ENCODE data around the gene ZC3H12D.
A peak's percentile ranks its signal among the peaks of the same experiment; 100 is the strongest.

ZC3H12D gene

DNA sequence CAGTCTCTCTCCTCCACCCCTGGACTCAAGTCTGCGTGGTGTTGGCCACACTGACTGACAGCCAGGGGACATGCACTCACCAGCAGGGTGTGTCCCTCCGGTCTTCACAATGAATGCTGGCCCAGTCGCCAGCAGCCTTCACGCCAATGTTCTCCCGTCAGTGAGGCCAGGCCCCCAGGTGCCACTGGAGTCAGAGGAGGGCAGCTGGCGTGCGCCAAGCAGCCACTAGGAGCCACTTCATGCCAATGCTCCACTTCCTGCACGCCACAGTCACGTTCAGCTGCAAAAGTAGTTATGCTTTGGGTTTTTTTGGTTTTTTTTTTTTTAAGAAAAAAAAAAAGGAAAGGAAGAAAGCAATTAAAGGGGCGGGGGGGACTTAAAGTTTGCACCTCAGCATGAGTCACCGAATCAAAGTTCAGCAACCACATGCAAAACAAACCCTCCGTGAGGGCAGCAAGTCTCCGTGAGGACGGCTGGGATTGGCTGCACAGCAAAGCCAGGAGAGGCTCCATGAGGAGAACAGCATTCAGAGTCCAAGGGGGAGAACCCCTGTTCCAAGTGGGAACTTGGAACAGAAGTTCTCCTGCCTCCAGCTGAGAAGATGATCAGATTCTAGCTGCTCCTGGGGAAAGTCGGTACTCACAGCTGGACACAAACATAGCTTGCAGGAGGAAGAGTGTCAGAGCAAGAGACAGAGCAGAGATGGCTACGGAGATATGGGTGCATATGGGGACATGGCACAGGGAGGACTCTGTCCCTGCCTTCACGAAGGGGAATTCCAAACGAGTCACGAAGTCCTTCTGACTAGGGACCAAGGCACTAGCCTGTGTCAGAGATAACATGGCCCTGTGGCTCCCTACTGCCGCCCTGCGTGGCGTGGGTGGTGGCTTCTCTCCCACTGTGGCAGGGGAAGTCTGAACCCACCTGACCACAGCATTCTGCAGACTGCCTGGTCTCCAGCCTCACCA, at the start of gene ZC3H12D:
Gene ZC3H12D, minus strand, starts transcription at position 282 of the 968 bp plus-strand sequence. CDS start 10,471 bp downstream, outside the sequence.
- Histone ChIP-seq H3K9me3 (ENCODE audit: insufficient read depth, low read length, severe bottlenecking) (no peaks in the 10 kb centered on the region), H3K27me3 (ENCODE audit: insufficient read depth, low read length, poor library complexity) (no peaks in the 10 kb centered on the region), H3K27ac (ENCODE audit: low read length) (peak within 1 kb of the TSS; percentile 45), H3K36me3 (ENCODE audit: insufficient read depth, low read length) (no peaks in the 10 kb centered on the region), H3K79me2 (ENCODE audit: insufficient read depth, low read length) (no peaks in the 10 kb centered on the region), H3K9ac (ENCODE audit: low read depth, low read length) (peak within 1 kb of the TSS; percentile 13; the same call in 1 of the 2 replicates), H3K4me2 (ENCODE audit: insufficient read depth, low read length) (peak within 1 kb of the TSS; percentile 66), H4K20me1 (ENCODE audit: insufficient read depth, low read length) (no peaks in the 10 kb centered on the region), H3K4me1 (ENCODE audit: insufficient read depth, low read length) (peaks cover 21% of the 10 kb centered on the region), H2AFZ (ENCODE audit: low read depth, low read length) (peak within 1 kb of the TSS; percentile 62), H3K4me3 (ENCODE audit: low read depth in 1 of 2, low read length in 2 of 2) (peak within 1 kb of the TSS in 1 of 2 experiments; percentile 48; a peak in 2 of 4 replicates)
- ATAC-seq (ENCODE audit: insufficient read depth, low read depth): peak; percentile 99
- TF ChIP-seq EZH2 (IDR thresholded peaks at IDR 0.05; ENCODE audit: borderline replicate concordance, low read depth, low read length, severe bottlenecking): no peak
- TF ChIP-seq, protein P1, sequence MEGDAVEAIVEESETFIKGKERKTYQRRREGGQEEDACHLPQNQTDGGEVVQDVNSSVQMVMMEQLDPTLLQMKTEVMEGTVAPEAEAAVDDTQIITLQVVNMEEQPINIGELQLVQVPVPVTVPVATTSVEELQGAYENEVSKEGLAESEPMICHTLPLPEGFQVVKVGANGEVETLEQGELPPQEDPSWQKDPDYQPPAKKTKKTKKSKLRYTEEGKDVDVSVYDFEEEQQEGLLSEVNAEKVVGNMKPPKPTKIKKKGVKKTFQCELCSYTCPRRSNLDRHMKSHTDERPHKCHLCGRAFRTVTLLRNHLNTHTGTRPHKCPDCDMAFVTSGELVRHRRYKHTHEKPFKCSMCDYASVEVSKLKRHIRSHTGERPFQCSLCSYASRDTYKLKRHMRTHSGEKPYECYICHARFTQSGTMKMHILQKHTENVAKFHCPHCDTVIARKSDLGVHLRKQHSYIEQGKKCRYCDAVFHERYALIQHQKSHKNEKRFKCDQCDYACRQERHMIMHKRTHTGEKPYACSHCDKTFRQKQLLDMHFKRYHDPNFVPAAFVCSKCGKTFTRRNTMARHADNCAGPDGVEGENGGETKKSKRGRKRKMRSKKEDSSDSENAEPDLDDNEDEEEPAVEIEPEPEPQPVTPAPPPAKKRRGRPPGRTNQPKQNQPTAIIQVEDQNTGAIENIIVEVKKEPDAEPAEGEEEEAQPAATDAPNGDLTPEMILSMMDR (IDR thresholded peaks at IDR 0.05; ENCODE audit: borderline replicate concordance, extremely low read depth, low read length, poor library complexity, severe bottlenecking): peak; percentile 83
- DNase-seq: peak; percentile 85

DNA sequence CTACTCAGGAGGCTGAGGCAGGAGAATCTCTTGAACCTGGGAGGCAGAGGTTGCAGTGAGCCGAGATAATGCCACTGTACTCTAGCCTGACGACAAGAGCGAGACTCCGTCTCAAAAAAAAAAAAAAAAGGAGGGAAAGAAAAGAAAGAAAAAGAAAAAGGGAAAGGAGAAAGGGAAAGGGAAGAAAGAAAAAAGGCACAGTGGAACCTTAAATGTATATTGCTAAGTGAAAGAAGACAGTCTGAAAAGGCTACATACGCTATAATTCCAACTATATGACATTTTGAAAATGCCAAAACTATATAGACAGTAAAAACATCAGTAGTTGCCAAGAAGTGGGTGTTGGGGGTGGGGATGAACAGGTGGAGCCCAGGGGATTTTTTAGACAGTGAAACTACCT, 44.8 kb upstream of the ZC3H12D start:
- H3K4me3 ChIP-seq (ENCODE audit: low read depth in 1 of 2, low read length in 2 of 2): no peak overlapping the region
- no peaks in the 10 kb centered on the region for H3K79me2 ChIP-seq (ENCODE audit: insufficient read depth, low read length)
- H3K4me1 ChIP-seq (ENCODE audit: insufficient read depth, low read length): no peaks in the 10 kb centered on the region
- H3K9me3 ChIP-seq (ENCODE audit: insufficient read depth, low read length, severe bottlenecking): no peaks in the 10 kb centered on the region
- no peak for ATAC-seq (ENCODE audit: insufficient read depth, low read depth)
- H3K9ac ChIP-seq (ENCODE audit: low read depth, low read length): no peak overlapping the region
- no peaks in the 10 kb centered on the region for H4K20me1 ChIP-seq (ENCODE audit: insufficient read depth, low read length)
- peaks cover 80% of the 10 kb centered on the region for H3K36me3 ChIP-seq (ENCODE audit: insufficient read depth, low read length)
- H3K27ac ChIP-seq (ENCODE audit: low read length): no peak overlapping the region
- no peaks in the 10 kb centered on the region for H3K27me3 ChIP-seq (ENCODE audit: insufficient read depth, low read length, poor library complexity)
- no peak overlapping the region for H2AFZ ChIP-seq (ENCODE audit: low read depth, low read length)
- DNase-seq: no peak
- no peak overlapping the region for H3K4me2 ChIP-seq (ENCODE audit: insufficient read depth, low read length)
- TF ChIP-seq EZH2 (IDR thresholded peaks at IDR 0.05; ENCODE audit: borderline replicate concordance, low read depth, low read length, severe bottlenecking): no peak
- TF ChIP-seq, protein P1 (IDR thresholded peaks at IDR 0.05; ENCODE audit: borderline replicate concordance, extremely low read depth, low read length, poor library complexity, severe bottlenecking): no peak

DNA sequence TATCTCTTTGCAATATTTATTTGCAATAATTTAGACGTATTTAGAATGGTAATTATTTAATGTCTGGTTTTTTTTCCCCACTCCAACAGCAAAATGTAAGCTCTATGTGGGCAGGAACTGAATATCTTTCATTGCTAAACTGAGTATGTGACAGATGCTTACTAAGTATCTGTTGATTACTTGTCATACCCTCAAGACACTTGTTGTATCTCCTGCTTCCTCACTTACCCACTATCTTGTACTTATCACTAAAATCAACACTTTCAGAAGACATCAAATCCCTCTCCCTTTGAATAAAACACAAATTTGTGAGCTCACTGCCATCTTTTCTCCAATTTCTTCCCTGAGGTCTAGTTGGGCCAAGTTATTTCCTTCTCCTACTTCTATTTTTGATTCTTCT, 30.7 kb upstream of the ZC3H12D start:
- Histone ChIP-seq H3K27me3 (ENCODE audit: insufficient read depth, low read length, poor library complexity) (no peaks in the 10 kb centered on the region), H3K4me3 (ENCODE audit: low read depth in 1 of 2, low read length in 2 of 2) (no peak overlapping the region), H3K79me2 (ENCODE audit: insufficient read depth, low read length) (no peaks in the 10 kb centered on the region), H2AFZ (ENCODE audit: low read depth, low read length) (no peak overlapping the region), H3K4me1 (ENCODE audit: insufficient read depth, low read length) (no peaks in the 10 kb centered on the region), H4K20me1 (ENCODE audit: insufficient read depth, low read length) (no peaks in the 10 kb centered on the region), H3K27ac (ENCODE audit: low read length) (no peak overlapping the region), H3K9ac (ENCODE audit: low read depth, low read length) (no peak overlapping the region), H3K36me3 (ENCODE audit: insufficient read depth, low read length) (peaks cover 38% of the 10 kb centered on the region), H3K4me2 (ENCODE audit: insufficient read depth, low read length) (no peak overlapping the region), H3K9me3 (ENCODE audit: insufficient read depth, low read length, severe bottlenecking) (no peaks in the 10 kb centered on the region)
- no peak for DNase-seq
- no peak for ATAC-seq (ENCODE audit: insufficient read depth, low read depth)
- TF ChIP-seq, protein P1 (IDR thresholded peaks at IDR 0.05; ENCODE audit: borderline replicate concordance, extremely low read depth, low read length, poor library complexity, severe bottlenecking): no peak
- no peak for TF ChIP-seq EZH2 (IDR thresholded peaks at IDR 0.05; ENCODE audit: borderline replicate concordance, low read depth, low read length, severe bottlenecking)
